Lower leg skin (tissue), 4 donors: ENCODE data around the gene HDAC4. TPM values are rescaled to one million over a fixed set of nuclear protein-coding genes. Genes with fewer than 3 reads are reported as not detected.

ENCODE experiments used
- DNase-seq, 2 donors: peaks; one replicate each; pipeline ENCODE4 v3.0.0-alpha.2; 2019; ENCODE audit warnings: low spot score in 2 of 2
- H3K4me3 ChIP-seq: fragments of 200-600 bp; sonication (generic); 2 replicates; pipeline ENCODE4 v1.5.1; 2017; ENCODE audit warnings: mild to moderate bottlenecking, low read depth; ENCODE audit not compliant: poor library complexity, severe bottlenecking
- POLR2A ChIP-seq, 2 donors: fragments of 450-650 bp; IDR thresholded peaks; one replicate each; pipeline ENCODE4 v1.6.1; 2016 to 2017; ENCODE audit warnings: antibody characterized with exemption in 2 of 2, mild to moderate bottlenecking in 1 of 2, moderate library complexity in 1 of 2
- WGBS, 2 donors: methylation state at CpG; one replicate each; pipeline ENCODE4 v1.1.5; 2018; 5-methylcytosine and 5-hydroxymethylcytosine counted together
- intact Hi-C: fragments of 100-400 bp; cut with DNase I; formaldehyde crosslinking; loops from one replicate; pipeline ENCODE4 v1.15.0; 2023; ENCODE audit warnings: low total_unique reads
- total RNA-seq, 4 donors: library from RNA; depleted of rRNA; stranded (reverse); fragments of >200 nt; gene quantifications; one replicate each; pipeline ENCODE4 v1.1.0, GENCODE V29; 2016
- TF ChIP-seq, protein P1 (sequence below), 3 donors: fragments of 450-650 bp; IDR thresholded peaks; one replicate each; pipeline ENCODE4 v1.5.1; 2016; ENCODE audit warnings: antibody characterized with exemption in 3 of 3, mild to moderate bottlenecking in 3 of 3, moderate library complexity in 2 of 3

HDAC4 gene
- total RNA-seq, 4 donors from 2014 or later: 27.4 to 85.5 (median 57.9) TPM

DNA sequence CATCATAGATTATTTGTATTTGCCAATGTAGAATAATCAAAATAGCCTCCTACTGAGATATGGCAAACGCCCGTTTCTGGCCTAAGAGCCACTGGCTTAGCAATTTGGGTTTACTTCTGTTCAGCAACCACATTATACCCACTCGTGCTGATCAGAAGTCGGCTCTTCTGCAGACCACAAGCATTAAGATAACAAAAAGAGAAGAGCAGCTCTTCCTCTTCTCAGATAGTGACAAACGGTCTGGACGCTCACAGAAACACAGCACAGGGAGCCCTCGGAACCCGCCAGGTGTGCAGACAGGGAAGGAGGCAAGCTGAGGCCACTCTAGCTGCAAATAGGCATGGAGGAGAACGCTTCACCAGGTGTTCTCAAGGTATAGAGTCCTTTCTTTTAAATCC is 164.0 kb downstream of the HDAC4 start:
- WGBS, 2 donors: 78 to 87% methylated on average over 9 of the region's 9 CpGs
- intact Hi-C loops: no loop called here
- TF ChIP-seq, protein P1, sequence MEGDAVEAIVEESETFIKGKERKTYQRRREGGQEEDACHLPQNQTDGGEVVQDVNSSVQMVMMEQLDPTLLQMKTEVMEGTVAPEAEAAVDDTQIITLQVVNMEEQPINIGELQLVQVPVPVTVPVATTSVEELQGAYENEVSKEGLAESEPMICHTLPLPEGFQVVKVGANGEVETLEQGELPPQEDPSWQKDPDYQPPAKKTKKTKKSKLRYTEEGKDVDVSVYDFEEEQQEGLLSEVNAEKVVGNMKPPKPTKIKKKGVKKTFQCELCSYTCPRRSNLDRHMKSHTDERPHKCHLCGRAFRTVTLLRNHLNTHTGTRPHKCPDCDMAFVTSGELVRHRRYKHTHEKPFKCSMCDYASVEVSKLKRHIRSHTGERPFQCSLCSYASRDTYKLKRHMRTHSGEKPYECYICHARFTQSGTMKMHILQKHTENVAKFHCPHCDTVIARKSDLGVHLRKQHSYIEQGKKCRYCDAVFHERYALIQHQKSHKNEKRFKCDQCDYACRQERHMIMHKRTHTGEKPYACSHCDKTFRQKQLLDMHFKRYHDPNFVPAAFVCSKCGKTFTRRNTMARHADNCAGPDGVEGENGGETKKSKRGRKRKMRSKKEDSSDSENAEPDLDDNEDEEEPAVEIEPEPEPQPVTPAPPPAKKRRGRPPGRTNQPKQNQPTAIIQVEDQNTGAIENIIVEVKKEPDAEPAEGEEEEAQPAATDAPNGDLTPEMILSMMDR (IDR thresholded peaks at IDR 0.05): no peak
- TF ChIP-seq POLR2A (IDR thresholded peaks at IDR 0.05): no peak

DNA sequence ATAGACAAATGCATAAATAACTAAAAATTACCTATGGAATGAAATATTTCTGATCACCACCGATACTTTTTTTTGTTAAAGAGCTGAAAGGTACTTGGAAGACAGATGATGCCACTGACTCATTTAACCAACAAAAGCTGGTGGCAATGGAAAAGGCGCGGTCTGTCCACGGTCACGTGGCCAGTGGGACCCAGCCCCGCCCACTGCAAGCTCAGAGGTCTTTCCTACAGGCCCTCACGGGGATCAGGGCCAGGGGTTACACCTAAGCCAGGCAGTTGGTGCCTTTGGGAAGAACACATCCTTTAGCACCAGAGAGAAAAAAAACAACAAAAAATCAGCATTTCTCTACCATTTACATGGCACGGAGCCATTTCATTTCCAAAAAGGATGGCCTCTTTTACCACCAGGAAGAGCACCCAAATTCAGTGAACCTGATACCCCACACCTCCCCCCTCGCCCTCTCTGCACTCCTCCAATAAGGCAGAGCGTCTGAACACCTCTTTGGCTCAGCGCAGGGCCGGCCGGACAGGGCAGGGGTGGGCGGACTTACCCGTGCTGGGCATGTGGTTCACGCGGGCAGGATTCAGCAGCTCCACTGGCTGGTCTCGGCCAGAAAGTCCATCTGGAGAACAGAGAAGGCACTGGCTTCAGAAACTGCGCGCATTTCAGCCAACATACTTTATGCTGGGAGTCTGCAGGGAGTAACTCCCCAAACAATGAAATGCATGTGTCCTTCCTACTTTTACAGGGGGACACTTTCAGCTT is 164.6 kb downstream of the HDAC4 start:
- intact Hi-C loops: no loop called here
- DNase-seq: peak in 1 of 2 donors; percentile 83
- no peak overlapping the region for H3K4me3 ChIP-seq
- TF ChIP-seq POLR2A (IDR thresholded peaks at IDR 0.05): no peak
- TF ChIP-seq, protein P1 (IDR thresholded peaks at IDR 0.05): no peak
- WGBS, 2 donors: 80 to 82% methylated on average over 20 of the region's 20 CpGs

More for the DNA sequence above, 164.0 kb downstream of the HDAC4 start:
- H3K4me3 ChIP-seq: no peak overlapping the region
- peak in 1 of 2 donors; percentile 46 for DNase-seq

DNA sequence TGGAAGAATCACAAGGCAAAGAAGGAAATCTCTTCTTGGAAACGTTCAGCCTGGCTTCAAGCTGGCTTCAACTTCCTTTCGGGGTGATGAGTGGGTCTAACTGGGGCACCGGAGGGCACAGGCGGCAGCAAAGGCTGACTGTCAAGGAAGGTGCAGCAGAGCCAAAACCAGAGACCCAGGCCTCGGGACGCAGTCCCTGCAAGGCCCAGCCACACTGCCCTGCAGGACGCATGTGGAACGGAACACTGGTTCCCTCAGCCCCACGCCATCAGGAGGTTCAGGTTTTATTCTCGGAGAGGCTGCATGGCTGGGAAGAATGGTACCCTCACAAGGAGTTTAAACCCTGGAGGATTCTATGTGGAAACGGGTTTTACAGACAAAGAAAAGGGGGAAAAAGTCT is 165.5 kb downstream of the HDAC4 start:
- intact Hi-C loops: no loop called here
- no peak for TF ChIP-seq POLR2A (IDR thresholded peaks at IDR 0.05)
- TF ChIP-seq, protein P1 (IDR thresholded peaks at IDR 0.05): no peak
- 93 to 95% methylated on average over 11 of the region's 11 CpGs for WGBS, 2 donors
- H3K4me3 ChIP-seq: no peak overlapping the region
- DNase-seq: peak in 1 of 2 donors; percentile 39

DNA sequence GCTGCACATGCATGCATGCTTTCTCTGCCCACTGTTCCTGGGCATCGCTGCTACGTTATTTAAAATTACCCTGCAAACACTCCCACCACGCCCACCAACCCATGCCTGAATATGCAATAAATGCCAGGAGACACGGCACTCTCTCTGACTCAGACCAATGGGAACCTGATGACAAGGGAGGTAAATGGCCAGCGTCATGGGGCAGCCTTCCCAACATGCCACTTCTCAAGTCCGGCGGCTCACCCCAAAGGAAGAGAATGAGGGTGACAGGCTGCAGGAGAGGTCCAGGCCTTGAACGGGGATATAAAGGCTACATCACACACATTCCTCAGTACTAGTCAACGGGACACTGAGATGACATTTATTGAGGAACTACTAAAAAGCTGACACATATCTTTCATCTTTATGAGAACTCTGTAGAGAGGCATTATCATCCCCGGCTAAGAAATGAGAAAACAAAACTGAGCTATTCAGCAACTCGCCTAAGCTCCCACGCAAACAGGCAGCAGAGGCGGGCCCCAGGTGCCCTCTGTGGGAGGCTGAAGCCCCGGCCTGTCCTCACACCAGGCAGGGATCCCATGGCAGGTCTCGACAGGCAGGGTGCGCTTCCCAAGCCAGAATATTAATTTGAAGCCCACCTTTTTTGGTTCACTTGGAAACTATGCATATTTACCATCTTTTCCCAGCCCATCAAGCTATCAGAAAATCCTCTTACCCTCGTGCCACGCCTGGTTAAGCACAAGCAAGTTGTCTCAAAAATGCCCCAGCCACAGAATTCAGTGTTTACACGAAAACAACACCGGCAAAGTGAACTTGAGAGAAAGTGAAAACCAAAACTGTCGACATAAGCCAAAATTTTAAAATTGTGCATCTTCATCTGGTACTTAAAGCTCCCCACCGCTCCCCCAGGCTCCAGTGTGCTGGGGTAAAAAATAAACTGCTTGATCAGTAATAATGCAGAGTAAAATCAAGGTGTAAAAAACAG is 166.3 kb downstream of the HDAC4 start:
- peak in 1 of 2 donors; percentile 81 for DNase-seq
- intact Hi-C loops: no loop called here
- WGBS, 2 donors: 68 to 86% methylated on average over 22 of the region's 22 CpGs
- no peak overlapping the region for H3K4me3 ChIP-seq
- no peak for TF ChIP-seq POLR2A (IDR thresholded peaks at IDR 0.05)
- TF ChIP-seq, protein P1 (IDR thresholded peaks at IDR 0.05): no peak

DNA sequence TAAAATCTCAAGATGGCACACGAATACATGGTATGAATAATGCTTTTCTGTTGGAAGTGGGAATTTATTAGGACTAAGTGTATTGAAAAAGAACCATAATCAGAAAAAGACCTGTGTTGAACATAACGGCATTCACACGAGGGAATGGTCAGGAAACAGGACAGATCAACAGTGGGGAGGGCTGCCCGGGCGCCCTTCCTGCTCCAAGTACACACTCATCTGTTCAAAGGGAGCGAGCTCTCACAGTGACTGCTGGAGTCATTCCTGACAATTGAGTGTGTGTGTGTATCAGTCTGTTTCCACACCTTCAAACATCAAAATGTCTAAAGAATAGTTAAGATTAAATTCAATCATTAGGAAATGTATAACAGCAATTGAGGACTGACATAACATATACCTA is 167.2 kb downstream of the HDAC4 start:
- TF ChIP-seq, protein P1 (IDR thresholded peaks at IDR 0.05): no peak
- H3K4me3 ChIP-seq: no peak overlapping the region

More for the DNA sequence above, 167.2 kb downstream of the HDAC4 start:
- intact Hi-C loops: no loop called here
- peak in 1 of 2 donors; percentile 77 for DNase-seq
- 84 to 94% methylated on average over 6 of the region's 6 CpGs for WGBS, 2 donors
